ENCODE results near the gene SLC27A1. TPM values are rescaled to one million over a fixed set of nuclear protein-coding genes. Genes with fewer than 3 reads are reported as not detected.

The SLC27A1 gene
- total RNA-seq, 1 donor from 2014 or later = 9.1 TPM

DNA sequence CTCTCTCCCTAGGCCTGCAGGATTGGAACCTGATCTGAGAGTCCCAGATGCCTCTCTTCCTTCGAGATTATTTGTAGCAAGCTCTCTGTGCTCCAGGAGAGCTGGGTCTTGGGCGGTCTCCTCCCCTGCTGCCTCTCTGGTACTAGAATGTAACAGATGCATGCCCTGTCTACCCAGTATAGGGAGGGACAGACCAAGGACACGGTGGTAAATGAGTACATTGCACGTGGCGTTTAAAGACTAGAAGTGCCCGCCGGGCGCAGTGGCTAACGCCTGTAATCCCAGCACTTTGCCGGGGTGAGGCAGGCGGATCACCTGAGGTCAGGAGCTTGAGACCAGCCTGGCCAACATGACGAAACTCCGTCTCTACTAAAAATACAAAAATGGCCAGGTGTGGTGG is 11.7 kb downstream of the SLC27A1 start:
- Histone ChIP-seq H3K4me3 (ENCODE audit: low read depth, low read length) (no peak overlapping the region), H3K27me3 (ENCODE audit: control insufficient read depth, insufficient read depth, low read length) (no peaks in the 10 kb centered on the region), H3K36me3 (ENCODE audit: control insufficient read depth, insufficient read depth, low read length) (no peaks in the 10 kb centered on the region)
- TF ChIP-seq, protein P1, sequence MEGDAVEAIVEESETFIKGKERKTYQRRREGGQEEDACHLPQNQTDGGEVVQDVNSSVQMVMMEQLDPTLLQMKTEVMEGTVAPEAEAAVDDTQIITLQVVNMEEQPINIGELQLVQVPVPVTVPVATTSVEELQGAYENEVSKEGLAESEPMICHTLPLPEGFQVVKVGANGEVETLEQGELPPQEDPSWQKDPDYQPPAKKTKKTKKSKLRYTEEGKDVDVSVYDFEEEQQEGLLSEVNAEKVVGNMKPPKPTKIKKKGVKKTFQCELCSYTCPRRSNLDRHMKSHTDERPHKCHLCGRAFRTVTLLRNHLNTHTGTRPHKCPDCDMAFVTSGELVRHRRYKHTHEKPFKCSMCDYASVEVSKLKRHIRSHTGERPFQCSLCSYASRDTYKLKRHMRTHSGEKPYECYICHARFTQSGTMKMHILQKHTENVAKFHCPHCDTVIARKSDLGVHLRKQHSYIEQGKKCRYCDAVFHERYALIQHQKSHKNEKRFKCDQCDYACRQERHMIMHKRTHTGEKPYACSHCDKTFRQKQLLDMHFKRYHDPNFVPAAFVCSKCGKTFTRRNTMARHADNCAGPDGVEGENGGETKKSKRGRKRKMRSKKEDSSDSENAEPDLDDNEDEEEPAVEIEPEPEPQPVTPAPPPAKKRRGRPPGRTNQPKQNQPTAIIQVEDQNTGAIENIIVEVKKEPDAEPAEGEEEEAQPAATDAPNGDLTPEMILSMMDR (IDR thresholded peaks at IDR 0.05; ENCODE audit: insufficient read depth, low read length, poor library complexity, severe bottlenecking) = no peak
- no peak for DNase-seq (ENCODE audit: low read depth)

DNA sequence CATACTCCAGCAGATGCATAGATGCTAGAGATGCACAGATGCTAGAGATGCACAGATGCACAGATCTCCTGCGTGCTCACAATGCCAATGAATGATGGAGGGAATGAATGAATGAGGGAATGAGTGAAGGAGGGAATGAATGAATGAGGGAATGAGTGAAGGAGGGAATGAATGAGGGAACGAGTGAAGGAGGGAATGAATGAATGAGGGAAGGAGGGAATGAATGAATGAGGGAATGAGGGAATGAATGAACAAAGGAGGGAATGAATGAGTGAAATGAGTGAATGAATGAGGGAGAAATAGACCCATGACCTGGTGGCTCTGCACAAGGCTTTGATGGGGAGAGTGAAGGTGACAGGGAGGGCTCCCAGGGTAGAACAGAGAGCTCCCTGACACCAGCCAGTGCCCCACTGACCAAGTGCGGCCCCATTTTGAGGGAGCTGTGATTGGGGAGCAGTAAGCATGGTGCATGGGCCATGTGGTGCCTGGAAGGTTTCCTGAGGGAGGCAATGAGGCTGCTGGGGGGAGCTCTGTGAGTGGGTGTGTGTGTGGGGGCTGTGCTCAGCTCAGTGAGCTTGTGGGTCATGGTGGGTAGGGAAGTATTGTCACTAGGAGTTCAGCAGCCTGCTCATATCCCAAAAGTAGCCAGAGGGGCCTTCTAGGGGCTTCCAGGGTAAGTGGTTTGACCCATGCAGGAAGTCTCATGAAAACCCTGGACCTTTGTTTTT is 12.7 kb downstream of the SLC27A1 start:
- H3K4me3 ChIP-seq (ENCODE audit: low read depth, low read length) = no peak overlapping the region
- TF ChIP-seq, protein P1 (IDR thresholded peaks at IDR 0.05; ENCODE audit: insufficient read depth, low read length, poor library complexity, severe bottlenecking) = no peak
- H3K27me3 ChIP-seq (ENCODE audit: control insufficient read depth, insufficient read depth, low read length) = no peaks in the 10 kb centered on the region
- H3K36me3 ChIP-seq (ENCODE audit: control insufficient read depth, insufficient read depth, low read length) = no peaks in the 10 kb centered on the region
- no peak for DNase-seq (ENCODE audit: low read depth)

DNA sequence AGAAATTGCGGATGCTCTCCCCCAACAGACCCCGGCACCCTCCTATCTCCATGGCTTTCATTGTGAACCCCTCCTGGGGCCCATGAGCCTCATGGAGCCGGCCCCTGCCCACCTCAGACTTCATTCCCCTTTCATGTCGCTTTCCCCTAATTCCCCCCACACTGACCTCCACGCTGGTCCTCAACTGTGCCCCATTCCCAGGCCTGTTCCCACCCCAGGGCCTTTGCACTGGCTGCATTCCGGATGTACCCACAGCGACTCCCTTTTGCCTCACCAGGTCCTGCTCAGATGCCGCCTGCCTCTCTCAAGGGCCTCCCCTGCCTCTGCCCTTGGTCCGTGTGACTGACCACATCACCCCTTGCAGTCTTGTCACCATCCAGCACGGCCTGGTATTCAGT is 13.3 kb downstream of the SLC27A1 start:
- no peak for DNase-seq (ENCODE audit: low read depth)
- no peaks in the 10 kb centered on the region for H3K27me3 ChIP-seq (ENCODE audit: control insufficient read depth, insufficient read depth, low read length)
- TF ChIP-seq, protein P1 (IDR thresholded peaks at IDR 0.05; ENCODE audit: insufficient read depth, low read length, poor library complexity, severe bottlenecking) = no peak
- H3K36me3 ChIP-seq (ENCODE audit: control insufficient read depth, insufficient read depth, low read length) = no peaks in the 10 kb centered on the region
- H3K4me3 ChIP-seq (ENCODE audit: low read depth, low read length) = no peak overlapping the region

DNA sequence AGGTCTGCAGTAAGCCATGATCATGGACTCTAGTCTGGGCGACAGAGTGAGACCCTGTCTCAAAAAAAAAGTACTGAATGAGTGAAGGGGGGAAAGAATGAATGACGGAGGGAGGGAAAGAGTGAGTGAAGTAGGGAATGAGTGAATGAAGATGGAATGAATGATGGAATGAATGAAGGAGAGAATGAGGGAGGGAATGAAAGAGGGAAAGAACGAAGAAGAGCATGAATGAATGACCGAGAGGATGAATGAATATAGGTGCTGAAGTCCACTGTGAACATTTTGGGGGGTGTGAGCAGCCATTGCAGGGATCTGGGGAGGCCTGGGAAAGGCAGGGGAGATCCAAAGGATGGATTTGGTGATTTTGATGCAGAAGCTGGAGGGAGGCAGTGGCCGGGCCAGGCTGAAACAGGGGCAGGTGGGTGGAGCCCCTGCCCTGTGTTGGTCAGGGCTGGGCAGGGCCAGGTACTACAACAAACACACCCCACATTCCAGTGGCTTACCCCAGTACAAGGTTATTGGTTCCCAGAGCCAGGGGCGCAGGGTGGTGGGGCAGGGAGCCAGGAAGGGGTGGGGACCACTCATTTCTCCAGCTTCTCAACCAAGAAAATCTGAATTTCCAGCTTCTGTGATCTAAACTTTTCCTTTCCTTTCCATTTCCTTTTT is 14.3 kb downstream of the SLC27A1 start:
- H3K4me3 ChIP-seq (ENCODE audit: low read depth, low read length) = no peak overlapping the region
- no peaks in the 10 kb centered on the region for H3K36me3 ChIP-seq (ENCODE audit: control insufficient read depth, insufficient read depth, low read length)
- TF ChIP-seq, protein P1 (IDR thresholded peaks at IDR 0.05; ENCODE audit: insufficient read depth, low read length, poor library complexity, severe bottlenecking) = no peak
- no peaks in the 10 kb centered on the region for H3K27me3 ChIP-seq (ENCODE audit: control insufficient read depth, insufficient read depth, low read length)
- DNase-seq (ENCODE audit: low read depth) = no peak

DNA sequence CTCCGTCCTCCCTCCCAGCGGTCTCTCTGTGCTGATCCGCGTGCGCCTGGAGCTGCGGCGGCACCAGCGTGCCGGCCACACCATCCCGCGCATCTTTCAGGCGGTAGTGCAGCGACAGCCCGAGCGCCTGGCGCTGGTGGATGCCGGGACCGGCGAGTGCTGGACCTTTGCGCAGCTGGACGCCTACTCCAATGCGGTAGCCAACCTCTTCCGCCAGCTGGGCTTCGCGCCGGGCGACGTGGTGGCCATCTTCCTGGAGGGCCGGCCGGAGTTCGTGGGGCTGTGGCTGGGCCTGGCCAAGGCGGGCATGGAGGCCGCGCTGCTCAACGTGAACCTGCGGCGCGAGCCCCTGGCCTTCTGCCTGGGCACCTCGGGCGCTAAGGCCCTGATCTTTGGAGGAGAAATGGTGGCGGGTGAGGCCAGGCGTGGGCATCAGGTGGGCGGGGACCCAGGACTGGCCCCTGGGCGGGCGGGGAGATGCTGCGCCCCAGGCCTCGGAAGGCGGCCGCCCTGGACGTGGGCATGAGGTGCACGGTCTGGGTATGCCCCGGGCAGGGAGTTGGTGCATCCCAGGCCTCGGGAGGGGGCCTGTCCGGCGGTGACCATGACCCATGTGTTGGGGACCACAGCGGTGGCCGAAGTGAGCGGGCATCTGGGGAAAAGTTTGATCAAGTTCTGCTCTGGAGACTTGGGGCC is 16.4 kb downstream of the SLC27A1 start:
- H3K36me3 ChIP-seq (ENCODE audit: control insufficient read depth, insufficient read depth, low read length) = no peaks in the 10 kb centered on the region
- no peaks in the 10 kb centered on the region for H3K27me3 ChIP-seq (ENCODE audit: control insufficient read depth, insufficient read depth, low read length)
- no peak overlapping the region for H3K4me3 ChIP-seq (ENCODE audit: low read depth, low read length)
- TF ChIP-seq, protein P1 (IDR thresholded peaks at IDR 0.05; ENCODE audit: insufficient read depth, low read length, poor library complexity, severe bottlenecking) = no peak
- DNase-seq (ENCODE audit: low read depth) = no peak

Measured in kidney epithelial cell (primary cell).